Measurements from ENCODE around the gene POLK.
A peak's percentile ranks its signal among the peaks of the same experiment; 100 is the strongest.
"Not testable (repeated sequence)": the region's sequence is repeated elsewhere in the genome, so short reads cannot be mapped to it uniquely, and the experiment has no call there.

Gene POLK

DNA sequence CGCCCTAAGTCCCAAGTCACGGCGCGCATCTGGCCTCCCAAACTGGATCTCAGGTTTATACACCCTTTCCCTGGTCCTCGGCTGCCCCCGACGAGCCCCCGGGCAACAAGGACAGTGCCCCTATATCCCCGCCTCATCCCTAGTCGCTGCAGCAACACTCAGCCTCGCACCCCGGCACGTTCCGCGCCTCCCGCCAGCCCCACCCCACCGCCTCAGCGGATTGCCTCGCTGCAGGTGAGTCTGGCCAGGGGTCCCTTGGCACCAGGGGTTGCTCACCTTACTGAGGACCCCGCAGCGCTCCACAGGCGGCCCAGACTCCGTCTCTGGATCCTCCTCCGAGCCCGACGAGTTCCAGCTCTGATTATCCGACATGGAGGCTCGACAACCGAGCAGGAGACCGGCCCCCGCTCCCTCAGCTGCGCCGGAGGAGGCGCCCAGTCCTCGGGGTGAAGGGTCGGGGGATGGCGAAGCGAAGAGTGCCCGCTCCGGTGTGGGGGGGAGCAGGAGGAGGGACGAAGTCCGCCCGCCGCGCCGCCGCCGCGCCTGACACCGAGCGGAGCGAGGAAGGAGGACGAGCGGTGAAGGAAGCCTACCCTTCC, 756 bp upstream of the POLK start:
- no peak for DNase-seq

DNA sequence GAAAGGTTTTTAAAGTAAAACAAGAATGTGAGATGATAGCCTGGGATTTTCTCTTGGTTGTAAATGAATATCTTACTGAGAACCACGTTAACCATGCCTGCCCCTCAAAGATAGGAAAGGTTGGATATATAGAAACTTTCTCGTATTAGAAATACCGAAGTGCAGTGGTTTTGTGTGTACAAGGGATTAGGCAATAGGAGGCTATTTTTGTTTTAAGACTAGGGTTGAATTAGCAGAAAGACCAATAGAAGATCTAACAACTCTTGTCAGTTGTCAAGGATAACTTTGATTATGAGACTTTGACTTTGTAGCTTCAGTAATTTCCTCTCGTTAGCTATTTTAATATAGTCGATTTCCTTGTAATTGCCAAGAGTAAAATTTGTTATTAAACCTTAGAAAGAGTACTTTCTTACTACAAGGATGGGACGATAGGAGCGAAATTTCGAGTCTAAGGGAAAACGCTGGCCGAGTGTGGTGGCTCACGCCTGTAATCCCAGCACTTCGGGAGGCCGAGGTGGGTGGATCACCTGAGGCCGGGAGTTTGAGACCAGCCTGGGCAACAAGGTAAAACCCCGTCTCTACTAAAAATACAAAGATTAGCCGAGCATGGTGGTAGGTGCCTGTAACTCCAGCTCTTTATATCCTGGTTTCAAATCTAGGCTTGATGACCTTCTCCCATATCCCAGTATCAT, 838 bp downstream of the POLK start:
- peak; percentile 6 for DNase-seq

DNA sequence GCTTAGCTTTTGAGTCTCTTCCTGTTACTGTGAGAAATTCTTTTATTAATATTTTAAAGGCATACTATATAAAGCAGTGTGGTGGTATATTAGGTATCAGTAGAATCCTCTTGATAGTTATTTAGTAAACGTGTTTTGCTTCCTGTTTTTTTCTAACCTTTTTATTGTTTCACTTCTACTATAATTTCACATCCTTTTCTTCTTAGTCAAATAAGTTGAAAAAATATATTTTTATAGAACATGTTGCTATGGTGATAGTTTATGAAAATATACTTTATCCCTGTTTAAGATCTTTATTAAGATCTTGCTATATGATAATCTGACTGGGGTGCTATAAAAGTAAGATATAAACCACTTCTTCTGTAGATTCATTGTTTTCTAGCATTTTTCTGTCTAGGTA, 2.1 kb downstream of the POLK start:
- no peak for DNase-seq

DNA sequence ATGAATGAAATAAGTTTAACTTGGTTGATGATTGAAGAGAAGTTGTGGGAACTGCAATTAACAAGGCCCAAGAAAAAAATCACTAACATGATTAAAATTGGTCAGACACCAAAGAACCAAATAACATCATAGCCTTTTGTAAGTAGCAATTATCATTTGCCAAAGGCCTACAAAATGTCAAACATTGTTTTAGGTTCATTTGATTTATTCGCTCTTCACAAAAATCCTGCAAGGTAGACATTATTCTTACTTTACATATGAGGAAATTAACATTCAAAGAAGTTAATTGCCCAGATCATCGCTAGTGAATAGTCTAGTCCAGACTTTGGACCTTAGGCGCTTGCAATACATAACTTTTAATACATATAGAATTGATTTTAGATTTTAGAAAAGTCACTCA, 2.6 kb downstream of the POLK start:
- no peak for DNase-seq

DNA sequence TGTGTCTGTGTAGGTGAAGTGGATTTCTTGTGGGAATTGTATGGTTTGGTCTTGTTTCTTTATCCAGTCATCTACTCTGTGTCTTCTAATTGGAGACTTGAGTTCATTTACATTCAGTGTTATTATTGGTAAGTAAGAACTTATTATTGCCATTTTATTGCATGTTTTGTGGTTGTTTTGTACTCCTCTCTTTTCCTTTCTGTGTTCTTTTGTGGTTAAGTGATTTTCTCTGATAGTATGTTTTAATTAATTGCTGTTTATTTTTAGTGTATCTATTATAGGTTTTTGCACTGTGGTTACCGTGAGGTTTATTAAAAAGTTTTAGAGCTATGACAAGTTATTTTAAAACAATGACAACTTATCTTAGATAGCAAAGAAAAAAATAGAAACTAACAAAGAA, 8.1 kb downstream of the POLK start:
- no peak for DNase-seq

DNA sequence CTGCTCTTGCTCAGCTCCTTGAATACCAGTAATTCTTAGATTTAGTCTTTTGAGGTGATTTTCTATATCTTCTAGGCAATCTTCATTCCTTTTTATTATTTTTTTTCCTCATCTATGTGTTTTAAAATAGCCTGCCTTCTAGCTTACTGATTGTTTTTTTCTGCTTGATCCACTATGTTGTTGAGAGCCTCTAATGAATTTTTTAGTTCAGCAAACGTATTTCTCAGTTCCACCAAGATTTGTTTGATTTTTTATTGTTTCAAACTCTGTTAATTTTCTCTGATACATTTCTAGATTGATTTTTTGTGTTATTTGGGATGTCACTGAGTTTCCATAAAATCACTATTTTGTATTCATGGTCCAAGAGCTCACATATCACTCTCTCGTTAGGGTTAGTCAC, 9.5 kb downstream of the POLK start:
- no peak for DNase-seq

DNA sequence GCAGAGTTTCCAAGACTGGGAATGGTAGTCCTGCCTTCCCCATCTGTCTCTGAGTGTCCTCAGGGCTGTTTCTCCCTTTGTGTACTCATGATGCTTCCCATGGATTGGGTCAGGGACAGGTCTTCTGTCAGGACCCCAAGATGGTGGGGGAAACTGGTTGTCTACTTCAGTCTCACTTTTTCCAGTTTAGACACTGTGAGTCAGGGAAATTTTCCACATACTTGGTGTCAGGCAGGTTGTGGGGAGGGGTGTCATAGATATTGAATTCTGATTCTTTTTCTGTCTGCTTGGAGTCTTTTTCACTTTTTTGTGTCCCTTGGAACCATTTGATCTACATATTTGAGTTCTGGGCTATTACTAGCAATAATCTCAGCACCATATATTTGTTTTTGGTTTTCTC, 10.3 kb downstream of the POLK start:
- DNase-seq = no peak

DNA sequence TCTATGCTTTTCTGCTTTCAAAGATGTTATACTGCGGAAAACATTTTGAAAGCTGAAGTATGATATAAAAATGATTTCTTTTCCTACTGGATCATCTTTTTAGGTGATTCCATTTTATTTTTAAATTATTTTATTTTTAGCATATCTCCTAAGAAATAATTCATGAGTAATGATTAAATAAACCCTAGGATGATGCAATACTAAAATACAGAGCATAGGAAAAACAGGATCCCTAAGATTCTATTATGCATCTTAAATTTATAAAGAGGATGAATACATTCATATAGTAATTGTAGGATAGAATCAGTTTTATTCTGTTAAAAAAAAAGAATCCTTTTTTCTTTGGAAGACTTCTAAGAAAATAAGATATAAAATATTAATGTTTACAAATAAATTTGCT, 10.9 kb downstream of the POLK start:
- no peak for DNase-seq

DNA sequence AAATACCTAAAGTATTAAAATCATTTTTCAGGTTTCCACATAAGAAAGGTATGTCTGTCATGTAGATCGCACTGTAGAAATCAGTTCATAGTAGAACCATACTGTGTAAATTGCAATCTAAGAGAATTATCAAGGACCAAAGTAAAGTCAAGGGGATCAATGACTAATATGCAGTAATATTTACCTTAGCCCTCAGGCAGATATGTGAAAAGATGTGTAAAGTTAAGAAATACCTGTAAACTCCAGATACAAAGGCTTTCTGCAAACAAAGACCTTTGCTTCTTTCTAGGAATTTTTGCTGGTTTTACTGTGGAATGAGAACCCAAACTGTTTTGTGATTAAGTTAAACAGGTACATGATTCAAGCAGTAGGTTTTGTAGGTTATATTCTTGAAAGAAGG, 11.6 kb downstream of the POLK start:
- DNase-seq = no peak

DNA sequence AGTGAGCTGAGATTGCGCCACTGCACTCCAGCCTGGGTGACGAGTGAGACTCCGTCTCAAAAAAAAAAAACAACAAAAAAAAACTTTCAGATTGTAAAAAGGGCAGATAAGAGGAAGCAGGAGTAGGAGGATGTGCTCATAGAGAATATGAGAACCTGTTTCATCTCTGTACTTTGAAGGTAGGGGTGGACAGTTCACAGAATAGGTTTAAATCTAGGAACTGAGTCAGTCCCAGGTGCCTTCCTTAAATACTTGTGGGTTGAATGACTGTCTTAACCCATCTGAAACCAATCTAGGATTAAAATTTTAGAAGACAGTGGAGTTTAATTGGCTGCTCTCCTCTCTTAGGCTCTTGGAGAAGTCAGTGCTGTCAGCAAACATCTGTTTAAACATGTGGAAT, 12.4 kb downstream of the POLK start:
- no peak for DNase-seq

DNA sequence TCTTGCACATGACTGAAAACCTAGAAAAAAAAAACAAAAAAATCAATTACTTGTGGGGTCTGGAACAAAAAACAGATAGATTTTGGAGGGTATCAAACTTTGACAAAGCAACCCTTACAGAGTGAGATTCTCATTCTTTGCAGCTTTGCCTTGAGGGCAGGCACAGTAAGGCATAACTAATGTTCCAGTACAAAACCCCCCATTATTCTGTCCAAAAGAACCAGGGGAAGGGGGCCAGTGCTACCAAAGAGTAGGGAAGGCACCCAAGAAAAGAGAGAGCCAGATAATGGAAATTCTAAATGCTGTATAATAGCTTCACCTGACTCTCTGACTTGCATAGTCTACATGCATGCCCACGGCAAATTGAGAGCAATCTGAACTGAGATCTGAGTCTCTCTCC, 12.9 kb downstream of the POLK start:
- no peak for DNase-seq

DNA sequence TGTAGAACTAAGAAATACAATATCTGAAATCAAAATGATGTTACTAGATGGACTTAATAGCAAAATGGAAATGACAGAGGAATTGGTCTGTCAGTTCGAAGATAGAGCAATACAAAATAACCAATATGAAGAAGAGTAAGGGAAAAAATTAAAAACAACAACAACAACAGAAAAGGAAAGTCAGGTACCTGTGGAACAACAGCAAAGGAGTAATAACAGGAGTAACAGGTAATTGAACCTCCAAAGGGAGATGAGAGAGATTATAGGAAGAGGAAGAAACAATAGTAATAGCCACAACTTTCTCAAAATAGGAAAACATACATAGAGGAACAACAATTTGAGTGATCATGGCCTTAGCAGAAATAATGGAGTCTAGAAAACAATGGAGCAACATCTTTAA, 13.7 kb downstream of the POLK start:
- DNase-seq = no peak

DNA sequence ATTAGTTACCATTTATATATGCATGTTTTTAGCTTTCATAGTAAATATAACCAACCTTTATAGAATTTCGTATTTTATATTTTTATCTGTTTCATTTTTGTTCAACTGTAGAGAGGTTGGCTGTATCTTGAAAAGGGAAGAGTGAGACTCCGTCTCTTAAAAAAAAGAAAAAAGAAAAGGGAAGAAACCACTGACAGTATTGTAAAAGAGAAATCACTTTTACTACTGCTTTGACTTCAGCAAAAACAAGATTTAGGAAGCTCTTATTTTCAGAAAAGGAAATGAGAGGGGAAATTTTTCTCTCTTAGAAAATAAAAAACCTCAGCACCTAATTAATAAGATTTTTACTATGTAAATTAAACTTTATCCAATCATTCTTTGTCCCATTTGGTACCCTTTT, 14.4 kb downstream of the POLK start:
- DNase-seq = no peak

DNA sequence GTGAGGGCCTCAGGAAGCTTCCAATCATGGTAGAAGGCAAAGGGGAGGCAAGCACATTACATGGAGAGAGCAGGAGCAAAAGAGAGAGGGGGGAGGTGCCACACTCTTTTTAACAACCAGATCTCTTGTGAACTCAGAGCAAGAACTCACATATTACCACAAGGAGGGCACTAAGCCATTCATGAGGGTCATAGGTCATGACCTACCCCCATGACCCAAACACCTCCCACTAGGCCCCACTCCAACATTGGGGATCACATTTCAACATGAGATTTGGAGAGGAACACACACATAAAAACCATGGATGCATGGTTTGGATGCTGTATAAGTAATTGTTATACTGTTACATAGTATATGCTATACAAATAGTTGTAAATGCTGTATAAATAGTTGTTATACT, 17.5 kb downstream of the POLK start:
- DNase-seq = no peak

DNA sequence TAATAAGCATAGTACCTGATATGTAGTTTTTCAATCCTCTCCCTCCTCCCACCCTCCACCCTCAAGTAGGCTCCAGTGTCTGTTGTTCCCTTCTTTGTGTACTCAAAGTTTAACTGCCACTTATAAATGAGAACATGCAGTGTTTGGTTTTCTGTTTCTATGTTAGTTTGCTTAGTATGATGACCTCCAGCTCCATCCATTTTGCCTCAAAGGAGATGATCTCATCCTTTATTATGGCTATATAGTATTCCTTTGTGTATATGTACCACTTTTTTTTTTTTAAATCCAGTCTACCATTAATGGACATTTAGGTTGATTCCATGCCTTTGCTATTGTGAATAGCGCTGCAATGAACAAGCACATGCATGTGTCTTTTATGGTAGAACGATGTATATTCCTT, 20.5 kb downstream of the POLK start:
- no peak for DNase-seq

DNA sequence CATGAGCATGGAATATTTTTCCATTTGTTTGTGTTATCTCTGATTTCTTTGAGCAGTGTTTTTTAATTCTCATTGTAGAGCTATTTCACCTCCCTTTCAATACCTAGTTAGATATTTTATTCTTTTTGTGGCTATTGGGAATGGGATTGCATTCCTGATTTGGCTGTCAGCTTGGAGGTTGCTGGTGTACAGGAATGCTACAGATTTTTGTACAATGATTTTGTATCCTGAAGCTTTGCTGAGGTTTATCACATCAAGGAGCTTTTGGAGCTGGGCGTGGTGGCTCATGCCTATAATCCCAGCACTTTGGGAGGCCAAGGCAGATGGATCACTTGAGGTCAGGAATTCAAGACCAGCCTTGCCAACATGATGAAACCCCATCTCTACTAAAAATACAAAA, 22.0 kb downstream of the POLK start:
- not testable (repeated sequence) for DNase-seq

DNA sequence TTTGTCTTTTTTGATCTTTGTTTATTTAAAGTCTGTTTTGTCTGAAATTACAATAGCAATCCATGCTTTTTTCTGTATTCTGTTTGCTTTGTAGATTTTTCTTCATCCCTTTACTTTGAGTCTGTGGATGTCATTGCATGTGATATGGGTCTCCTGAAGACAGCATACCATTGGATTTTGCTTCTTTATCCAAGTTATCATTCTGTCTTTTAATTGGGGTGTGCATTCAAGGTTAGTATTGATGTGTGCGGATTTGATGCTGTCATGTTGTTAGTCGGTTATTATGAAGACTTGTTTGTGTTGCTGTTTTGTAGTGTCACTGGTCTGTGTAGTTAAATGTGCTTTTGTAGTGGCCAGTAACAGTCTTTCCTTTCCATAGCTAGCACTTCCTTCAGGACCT, 23.0 kb downstream of the POLK start:
- DNase-seq = no peak

DNA sequence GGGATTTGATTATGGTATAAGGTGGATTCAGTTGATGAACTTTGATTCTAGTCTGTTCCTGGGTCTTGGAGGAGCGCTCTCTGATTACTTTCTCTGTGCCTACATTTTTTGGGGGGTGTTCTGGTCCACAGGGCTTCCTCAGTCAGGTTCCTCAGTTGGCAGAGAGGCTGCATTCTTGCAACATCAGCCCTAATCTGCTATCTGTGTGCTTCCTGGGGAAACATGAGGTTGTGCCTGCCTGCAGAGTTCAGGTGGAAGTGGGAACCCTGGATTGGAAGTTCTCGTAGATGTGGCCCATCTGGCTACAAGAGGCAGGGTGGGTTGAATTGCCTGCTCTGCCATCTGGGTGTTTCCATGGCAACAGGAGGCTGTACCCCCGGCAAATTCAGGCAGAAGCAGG, 24.5 kb downstream of the POLK start:
- DNase-seq = no peak

DNA sequence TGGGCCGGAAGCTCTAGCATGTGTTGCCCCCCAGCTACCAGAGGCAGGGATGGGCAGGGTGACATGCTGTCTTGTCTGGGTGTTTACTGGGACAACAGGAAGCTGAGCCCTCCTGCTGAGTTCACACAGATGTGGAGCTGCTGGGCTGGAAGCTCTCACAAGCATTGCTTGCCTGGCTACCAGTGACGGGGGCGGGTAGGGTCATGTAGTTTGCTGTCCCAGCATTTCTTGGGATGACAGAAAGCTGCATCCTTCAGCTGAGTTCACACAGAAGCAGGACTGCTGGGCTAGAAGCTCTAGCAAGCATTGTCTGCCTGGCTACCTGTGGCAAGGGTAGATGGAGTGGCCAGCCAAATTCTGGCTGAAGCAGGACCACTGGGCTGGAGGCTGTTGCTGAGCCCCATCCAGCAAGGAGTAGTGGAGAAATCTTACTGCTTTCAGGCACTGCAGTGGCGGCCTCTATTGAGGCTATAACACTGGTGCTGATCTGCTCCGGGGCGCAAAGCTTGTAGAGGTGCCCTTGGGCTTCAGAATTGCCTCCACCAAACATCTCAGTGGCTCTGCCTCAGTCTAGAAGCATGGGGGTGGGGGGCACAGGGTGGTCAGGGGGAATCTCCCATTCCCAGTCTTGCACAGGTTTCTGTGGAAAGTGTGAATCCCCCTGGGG, 25.1 kb downstream of the POLK start:
- no peak for DNase-seq

DNA sequence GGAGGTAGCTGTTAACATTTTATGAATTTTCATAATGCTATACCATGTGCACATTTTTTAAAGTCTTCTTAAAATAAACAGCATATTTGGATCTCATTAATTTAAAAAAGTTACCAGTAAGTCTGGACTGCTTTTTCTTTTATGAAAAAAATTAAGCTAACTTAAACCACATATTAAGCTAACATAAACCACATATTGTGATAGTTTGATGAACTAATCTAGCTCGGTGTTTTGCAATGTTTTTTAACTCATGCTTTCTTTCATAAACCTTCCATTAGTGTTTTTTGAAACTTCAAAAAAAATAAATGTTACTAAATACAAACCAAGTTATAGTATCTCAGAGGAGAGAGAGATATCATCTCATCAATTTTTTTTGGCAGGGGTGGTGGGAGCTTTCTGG, 26.5 kb downstream of the POLK start:
- DNase-seq = no peak

DNA sequence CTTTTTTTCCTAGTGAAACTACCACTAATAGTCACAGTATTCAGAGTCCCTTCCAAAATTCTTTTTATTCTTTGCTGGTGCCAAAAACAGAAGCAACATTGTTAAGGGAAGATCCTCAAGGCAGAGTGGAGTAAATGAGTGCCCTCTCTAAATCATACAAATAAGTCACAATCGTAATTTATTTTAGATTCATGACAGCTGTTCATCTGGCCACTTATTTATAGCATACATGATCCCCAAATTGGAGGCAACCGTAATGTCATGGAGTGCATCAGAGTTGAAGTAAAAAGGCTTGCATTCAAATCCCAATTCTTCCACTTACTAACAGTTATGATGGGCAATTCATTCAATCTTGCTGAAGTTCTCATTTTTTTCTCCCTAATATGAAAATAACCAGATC, 33.4 kb downstream of the POLK start:
- no peak for DNase-seq

DNA sequence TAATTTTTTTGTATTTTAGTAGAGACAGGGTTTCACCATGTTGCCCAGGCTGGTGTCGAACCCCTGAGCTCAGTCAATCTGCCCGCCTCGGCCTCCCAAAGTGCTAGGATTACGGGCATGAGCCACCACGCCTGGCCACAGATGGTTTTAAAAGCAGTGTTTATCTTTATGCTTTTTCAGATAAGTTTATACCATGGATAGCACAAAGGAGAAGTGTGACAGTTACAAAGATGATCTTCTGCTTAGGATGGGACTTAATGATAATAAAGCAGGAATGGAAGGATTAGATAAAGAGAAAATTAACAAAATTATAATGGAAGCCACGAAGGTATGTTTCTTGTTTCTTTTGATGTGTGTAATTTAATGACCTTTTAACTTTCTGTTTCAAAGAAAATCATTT, 35.1 kb downstream of the POLK start:
- DNase-seq = no peak

DNA sequence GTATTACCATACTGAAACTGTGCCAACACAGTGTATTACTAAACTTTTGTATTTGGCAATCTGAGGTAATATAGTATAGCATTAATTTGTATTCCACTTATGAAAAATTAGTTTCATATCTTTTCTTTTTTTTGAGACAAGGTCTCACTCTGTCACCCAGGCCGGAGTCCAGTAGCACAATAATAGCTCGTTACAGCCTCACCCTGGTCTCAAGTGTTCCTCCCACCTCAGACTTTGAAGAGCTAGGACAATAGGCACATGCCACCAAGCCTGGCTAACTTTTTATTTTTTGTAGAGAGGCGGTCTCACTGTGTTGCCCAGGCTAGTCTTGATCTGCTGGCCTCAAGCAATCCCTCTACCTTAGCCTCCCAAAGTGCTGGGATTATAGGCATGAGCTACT, 36.1 kb downstream of the POLK start:
- DNase-seq = no peak

DNA sequence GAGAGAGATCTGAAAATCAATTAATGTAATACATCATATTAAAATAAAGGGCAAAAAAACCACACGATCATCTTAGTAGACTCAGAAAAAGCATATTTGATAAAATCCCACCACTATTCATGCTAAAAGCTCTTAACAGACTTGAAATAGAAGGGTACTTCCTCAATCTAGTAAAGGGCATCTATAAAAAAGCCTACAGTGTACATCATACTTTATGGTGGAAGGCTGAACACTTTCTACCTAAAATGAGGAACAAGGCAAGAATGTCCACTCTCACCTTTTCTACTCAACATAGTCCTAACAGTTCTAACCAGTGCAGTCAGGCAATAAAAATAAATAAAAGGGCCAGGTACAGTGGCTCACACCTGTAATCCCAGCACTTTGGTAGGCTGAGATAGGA, 38.9 kb downstream of the POLK start:
- DNase-seq = no peak

DNA sequence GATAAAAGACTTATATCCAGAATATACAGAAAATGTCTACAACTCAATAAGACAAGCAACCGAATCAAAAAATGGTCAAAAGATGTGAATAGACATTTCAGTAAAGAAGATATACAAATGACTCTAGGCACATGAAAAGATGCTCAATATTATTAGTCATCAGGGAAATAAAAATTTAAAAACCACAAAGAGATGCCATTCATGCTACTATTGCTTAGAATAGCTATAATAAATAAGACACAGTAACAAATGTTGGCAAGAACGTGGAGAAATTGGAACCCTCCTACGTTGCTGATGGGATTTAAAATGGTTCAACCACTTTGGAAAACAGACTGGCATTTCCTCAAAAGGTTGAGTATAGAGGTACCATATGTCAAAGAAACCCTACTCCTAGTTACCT, 39.8 kb downstream of the POLK start:
- no peak for DNase-seq
